Right atrium auricular region (tissue), 2 donors: ENCODE measurements around the gene CLEC3A. TPM values are rescaled to one million over a fixed set of nuclear protein-coding genes. Genes with fewer than 3 reads are reported as not detected.

Experiments
- DNase-seq: peaks from one replicate; pipeline ENCODE4 v3.0.0-alpha.2; 2019; ENCODE audit warnings: low spot score
- H3K27ac ChIP-seq, 2 donors: fragments of 200-600 bp; sonication (generic); 1 replicate in 1 of 2; 2 replicates in 1 of 2; pipeline ENCODE4 v1.5.1; 2016 to 2019
- H3K27me3 ChIP-seq, 2 donors: fragments of 200-600 bp; sonication (generic); one replicate each; pipeline versions ENCODE4 v1.5.1 to v1.6.0; 2017 to 2019
- H3K36me3 ChIP-seq: fragments of 200-600 bp; sonication (generic); one replicate; pipeline ENCODE4 v1.5.1; 2016
- H3K4me1 ChIP-seq, 2 donors: fragments of 200-600 bp; sonication (generic); one replicate each; pipeline versions ENCODE4 v1.5.1 to v1.6.0; 2017 to 2019
- H3K4me3 ChIP-seq, 2 donors: fragments of 200-600 bp; sonication (generic); 1 replicate in 1 of 2; 2 replicates in 1 of 2; pipeline ENCODE4 v1.5.1; 2017 to 2019; ENCODE audit warnings: mild to moderate bottlenecking in 1 of 2, moderate library complexity in 1 of 2
- H3K9me3 ChIP-seq, 2 donors: fragments of 200-600 bp; sonication (generic); one replicate each; pipeline ENCODE4 v1.5.1; 2019
- CTCF ChIP-seq, 2 donors: fragments of 200-600 bp; sonication (generic); IDR thresholded peaks; one replicate each; pipeline ENCODE4 v1.5.1; 2019; ENCODE audit warnings: antibody characterized with exemption in 2 of 2
- total RNA-seq, 2 donors: library from RNA; depleted of rRNA; stranded (reverse); fragments of >200 nt; gene quantifications; one replicate each; pipeline ENCODE4 v1.1.0, GENCODE V29; 2016

The CLEC3A gene
- total RNA-seq, 2 donors from 2014 or later = not detected

GRCh38 chr16:78035012-78035411 is 12.7 kb downstream of the CLEC3A start:
- Histone ChIP-seq H3K27me3 (no peaks in the 10 kb centered on the region), H3K9me3 (no peaks in the 10 kb centered on the region), H3K27ac (no peak overlapping the region), H3K4me3 (no peak overlapping the region), H3K36me3 (no peaks in the 10 kb centered on the region), H3K4me1 (no peaks in the 10 kb centered on the region)
- DNase-seq = no peak
- TF ChIP-seq CTCF (IDR thresholded peaks at IDR 0.05) = no peak

GRCh38 chr16:78040396-78040795 is 18.0 kb downstream of the CLEC3A start:
- no peaks in the 10 kb centered on the region for H3K36me3 ChIP-seq
- no peak for TF ChIP-seq CTCF (IDR thresholded peaks at IDR 0.05)
- H3K9me3 ChIP-seq = no peaks in the 10 kb centered on the region
- H3K4me1 ChIP-seq = no peaks in the 10 kb centered on the region
- no peak for DNase-seq
- no peaks in the 10 kb centered on the region for H3K27me3 ChIP-seq
- H3K4me3 ChIP-seq = no peak overlapping the region
- no peak overlapping the region for H3K27ac ChIP-seq

GRCh38 chr16:78045865-78046581 is 23.7 kb downstream of the CLEC3A start:
- no peaks in the 10 kb centered on the region for H3K27me3 ChIP-seq
- H3K4me1 ChIP-seq = no peaks in the 10 kb centered on the region
- no peak overlapping the region for H3K4me3 ChIP-seq
- peak in 1 of 2 donors; percentile 27 for TF ChIP-seq CTCF (IDR thresholded peaks at IDR 0.05)
- DNase-seq = no peak
- H3K36me3 ChIP-seq = no peaks in the 10 kb centered on the region
- no peaks in the 10 kb centered on the region for H3K9me3 ChIP-seq
- H3K27ac ChIP-seq = no peak overlapping the region

- no peak for DNase-seq
- Histone ChIP-seq H3K4me1 (no peaks in the 10 kb centered on the region), H3K36me3 (no peaks in the 10 kb centered on the region), H3K4me3 (no peak overlapping the region), H3K9me3 (no peaks in the 10 kb centered on the region), H3K27ac (no peak overlapping the region), H3K27me3 (no peaks in the 10 kb centered on the region)
- TF ChIP-seq CTCF (IDR thresholded peaks at IDR 0.05) = no peak
These were observed 26.0 kb downstream of the CLEC3A start for GRCh38 chr16:78048319-78048718.

- Histone ChIP-seq H3K27ac (no peak overlapping the region), H3K36me3 (no peaks in the 10 kb centered on the region), H3K4me3 (no peak overlapping the region), H3K27me3 (no peaks in the 10 kb centered on the region), H3K9me3 (no peaks in the 10 kb centered on the region), H3K4me1 (no peaks in the 10 kb centered on the region)
- no peak for DNase-seq
- TF ChIP-seq CTCF (IDR thresholded peaks at IDR 0.05) = no peak
These were observed 28.5 kb downstream of the CLEC3A start for GRCh38 chr16:78050734-78051400.
